ENCODE measurements around the gene HEXIM2.
A peak's percentile ranks its signal among the peaks of the same experiment; 100 is the strongest.
"Not testable (repeated sequence)": the region's sequence is repeated elsewhere in the genome, so short reads cannot be mapped to it uniquely, and the experiment has no call there.

The HEXIM2 gene

DNA sequence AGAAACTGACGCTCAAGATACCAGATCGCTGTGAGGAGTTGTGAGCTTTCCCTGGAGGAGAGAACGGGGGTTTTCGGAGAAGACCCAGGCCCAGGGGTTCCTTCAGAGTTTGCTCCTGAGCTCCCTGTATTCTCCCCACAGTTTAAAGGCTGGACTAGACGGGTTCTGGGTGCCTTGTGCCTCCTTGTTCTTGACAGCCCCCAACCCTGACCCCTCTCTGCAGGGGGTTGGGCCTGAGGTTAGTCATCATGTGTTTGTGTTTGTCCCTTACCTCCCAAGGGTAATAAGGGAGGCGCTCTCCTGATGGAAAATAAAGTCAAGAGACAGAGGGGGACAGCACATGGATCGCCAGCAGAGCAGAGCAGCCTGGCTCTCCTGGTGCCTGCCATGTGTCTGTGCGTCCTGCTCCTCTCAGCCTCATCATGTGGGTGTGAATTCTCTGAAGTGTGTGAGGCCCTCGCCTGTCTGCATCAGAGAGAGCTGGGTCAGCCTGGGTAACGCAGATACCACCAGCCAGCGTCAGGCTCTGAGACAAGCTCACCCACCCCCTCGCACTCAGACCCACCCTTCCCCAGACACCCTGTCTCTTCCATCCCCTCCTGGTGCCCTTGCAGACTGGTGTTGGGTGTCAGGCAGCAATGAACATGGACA, 8.7 kb downstream of the HEXIM2 start:
- DNase-seq (ENCODE audit: low read depth): no peak

GRCh38 chr17:45170931-45171337, 9.3 kb downstream of the HEXIM2 start:
- DNase-seq (ENCODE audit: low read depth): no peak

- no peak for DNase-seq (ENCODE audit: low read depth)
Measured at GRCh38 chr17:45171338-45172231, 9.9 kb downstream of the HEXIM2 start.

DNA sequence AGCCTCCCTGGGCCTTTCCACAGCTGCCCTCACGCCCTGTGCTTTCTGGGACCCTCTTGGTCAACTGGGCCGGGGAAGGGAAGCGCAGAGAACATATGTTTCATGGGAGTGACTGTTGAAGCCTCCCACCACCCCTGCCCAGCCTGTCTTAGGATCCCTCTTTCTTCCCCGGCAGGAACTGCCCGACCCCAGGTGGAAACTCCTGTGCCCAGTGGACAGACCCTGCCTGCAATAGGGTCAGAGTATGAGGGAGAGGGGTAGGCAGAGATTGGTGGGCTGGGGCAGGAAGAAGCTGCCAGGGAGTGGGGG, 10.5 kb downstream of the HEXIM2 start:
- DNase-seq (ENCODE audit: low read depth): no peak

DNA sequence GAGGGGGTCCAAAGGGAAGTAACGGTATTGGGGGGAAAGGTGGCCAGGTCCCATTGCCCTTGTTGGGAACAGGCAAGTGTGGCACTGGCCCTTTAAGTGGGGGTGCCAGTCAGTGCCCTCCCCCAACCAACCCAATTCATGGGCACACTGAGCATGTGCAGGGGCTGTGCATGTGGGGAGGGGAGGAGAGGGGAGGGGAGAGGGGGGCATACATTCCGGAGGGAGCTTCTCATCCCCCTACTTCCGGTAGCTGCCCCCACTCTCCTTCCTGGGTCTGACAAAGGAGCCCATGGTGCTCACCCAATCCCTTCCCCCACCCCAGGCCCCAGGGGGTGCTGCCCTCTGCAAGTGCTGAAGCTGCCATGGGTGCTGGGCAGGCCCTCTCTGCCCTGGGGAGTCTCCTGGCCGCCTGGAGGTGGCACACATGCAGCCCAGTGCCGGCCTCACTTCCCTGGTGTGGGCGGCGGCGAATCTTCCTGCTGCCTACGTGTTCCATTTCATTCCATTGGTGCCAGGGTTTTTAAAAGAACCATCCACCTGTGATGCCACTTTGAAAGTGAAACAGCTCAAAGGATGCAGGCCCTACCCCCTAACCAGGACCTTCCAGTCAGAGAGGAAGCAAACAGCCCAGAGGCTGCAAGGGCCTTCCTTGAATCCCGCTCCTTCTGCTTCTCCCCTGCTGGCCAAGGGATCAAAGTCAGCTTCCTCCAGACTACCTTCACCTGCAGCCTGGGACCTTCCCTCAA, 11.0 kb downstream of the HEXIM2 start:
- peak; percentile 52 for DNase-seq (ENCODE audit: low read depth)

DNA sequence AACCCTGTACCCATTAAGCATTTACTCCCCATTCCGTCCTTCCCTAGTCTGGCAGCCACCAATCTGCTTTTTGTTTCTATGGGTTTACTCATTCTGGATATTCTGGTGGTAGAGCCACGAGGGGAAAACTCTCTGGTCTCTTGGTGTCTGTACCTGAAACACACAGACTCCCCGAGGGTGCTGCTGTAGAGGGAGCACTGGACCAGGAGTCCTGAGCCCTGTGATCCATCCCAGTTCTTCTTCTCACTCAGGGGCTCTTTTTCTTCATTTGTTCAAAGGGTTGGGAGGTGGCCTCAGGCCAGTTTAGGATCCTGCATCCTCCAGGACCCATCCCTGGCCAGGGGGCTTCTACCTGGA, 14.1 kb downstream of the HEXIM2 start:
- DNase-seq (ENCODE audit: low read depth): no peak

DNA sequence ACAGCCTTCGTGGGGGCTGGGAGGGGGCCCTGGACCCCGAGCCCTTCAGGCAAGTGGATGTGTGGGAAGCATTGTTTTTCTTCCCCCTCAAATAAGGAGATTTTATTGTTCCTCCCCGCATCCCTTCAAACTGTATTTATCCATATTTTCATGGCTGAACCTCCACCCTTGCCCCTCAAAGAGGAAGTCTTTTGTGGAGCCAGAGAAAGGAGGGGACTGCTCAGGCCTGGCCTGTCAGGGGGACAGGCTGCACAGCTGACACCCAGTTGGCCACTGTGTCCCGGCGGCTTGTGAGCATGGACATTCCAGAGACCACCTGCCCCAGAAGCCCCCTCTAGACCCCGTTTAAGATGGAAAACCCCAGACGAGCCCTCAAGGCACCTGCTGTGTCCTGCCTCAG, 15.9 kb downstream of the HEXIM2 start:
- DNase-seq (ENCODE audit: low read depth): no peak

DNA sequence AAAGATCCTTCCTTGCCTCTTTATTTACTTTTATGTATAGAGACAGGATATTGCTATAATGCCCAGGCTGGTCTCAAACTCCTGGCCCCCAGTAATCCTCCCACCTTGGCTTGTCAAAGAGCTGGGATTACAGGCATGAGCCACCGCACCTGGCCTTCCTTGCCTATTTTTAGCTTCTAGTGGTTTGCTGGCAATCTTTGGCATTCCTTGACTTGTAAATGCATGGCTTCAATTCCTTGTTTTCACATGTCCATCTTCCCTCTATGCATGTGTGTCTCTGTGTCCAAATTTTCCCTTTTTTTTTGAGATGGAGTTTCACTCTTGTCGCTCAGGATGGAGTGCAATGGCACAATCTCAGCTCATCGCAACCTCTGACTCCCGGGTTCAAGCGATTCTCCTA, 22.5 kb downstream of the HEXIM2 start:
- DNase-seq (ENCODE audit: low read depth): no peak

GRCh38 chr17:45186801-45187354, 25.2 kb downstream of the HEXIM2 start:
- DNase-seq (ENCODE audit: low read depth): no peak

GRCh38 chr17:45189009-45189408, 27.3 kb downstream of the HEXIM2 start:
- no peak for DNase-seq (ENCODE audit: low read depth)

GRCh38 chr17:45190503-45191255, 29.0 kb downstream of the HEXIM2 start:
- no peak for DNase-seq (ENCODE audit: low read depth)

GRCh38 chr17:45195424-45195823, 33.7 kb downstream of the HEXIM2 start:
- DNase-seq (ENCODE audit: low read depth): no peak

DNA sequence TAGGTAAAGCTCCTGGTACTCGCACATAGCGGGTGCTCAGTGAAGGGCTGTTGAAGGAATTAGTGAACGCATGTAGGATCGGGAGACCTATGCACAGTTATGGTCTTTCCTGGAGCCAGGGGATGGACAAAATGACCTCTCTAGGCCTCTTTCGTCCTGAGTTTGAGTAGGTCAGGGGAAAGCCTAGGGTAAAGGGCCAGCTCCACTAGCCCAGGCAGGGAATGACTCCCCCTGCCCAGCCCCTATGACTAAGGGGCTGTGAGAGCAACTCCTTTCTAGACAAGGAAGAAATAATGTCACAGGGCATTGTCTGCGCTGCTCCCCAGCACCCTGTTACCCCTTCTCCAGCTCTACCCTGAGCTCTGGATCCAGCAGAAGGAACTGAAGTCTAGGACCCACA, 35.4 kb downstream of the HEXIM2 start:
- DNase-seq (ENCODE audit: low read depth): no peak

DNA sequence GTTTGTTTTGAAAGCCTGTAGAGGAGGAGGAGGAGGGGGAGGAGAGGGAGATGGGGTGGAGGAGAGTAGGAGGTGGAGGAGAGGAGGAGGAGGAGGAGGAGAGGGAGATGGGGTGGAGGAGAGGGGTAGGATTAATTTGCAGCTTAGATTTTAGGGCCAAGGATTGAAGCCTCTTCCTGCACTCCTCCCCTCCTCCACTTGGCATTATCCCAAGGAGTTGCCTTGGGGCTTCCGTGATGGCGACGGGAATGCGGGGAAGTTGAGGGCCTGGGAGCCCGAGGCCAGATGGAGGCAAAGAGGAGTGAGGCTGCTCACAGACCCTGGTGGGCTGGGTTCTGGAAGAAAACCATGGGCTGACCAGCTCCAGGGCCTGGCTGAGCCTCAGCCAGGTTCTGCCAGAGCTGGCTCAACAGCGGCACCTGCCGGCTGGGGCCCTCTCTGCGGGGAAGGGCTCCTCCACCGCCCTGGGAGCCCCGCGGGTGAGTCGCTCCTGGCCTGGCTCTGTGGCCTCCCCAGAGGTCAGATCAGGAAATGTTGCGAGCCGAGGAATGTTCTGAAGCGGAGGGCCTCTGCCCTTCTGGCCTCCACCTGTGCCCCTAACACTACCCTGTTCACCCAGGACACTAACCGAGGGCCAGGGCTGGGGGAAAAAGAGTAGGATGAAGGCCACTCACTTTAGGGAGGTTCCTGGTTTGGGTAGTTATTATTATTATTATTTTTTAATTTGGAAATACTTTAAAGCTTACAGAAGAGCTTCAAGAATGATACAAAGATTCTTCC, 36.1 kb downstream of the HEXIM2 start:
- peak; percentile 87 for DNase-seq (ENCODE audit: low read depth)

DNA sequence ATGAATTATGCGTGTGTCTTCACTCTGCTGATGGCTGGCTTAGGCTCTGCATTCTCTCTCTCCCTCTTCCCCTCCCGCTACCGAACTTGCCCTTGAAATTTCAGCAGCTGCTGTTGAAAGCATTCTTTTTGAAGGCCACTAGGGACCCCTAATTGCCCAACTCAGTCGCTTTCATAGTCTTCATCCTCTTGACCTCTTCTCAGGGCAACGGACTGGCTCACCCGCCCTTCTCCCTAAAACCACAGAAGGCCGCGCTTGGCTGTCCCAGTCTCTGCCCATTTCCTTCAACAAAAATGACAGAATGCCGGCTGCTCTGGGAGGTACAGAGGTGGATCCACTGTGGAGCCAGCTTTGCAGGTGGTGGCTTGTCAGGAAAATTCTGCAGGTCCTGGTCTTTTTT, 39.0 kb downstream of the HEXIM2 start:
- DNase-seq (ENCODE audit: low read depth): no peak

GRCh38 chr17:45201457-45201856, 39.8 kb downstream of the HEXIM2 start:
- no peak for DNase-seq (ENCODE audit: low read depth)

- not testable (repeated sequence) for DNase-seq (ENCODE audit: low read depth)
Measured at GRCh38 chr17:45201880-45202279, 40.2 kb downstream of the HEXIM2 start.

DNA sequence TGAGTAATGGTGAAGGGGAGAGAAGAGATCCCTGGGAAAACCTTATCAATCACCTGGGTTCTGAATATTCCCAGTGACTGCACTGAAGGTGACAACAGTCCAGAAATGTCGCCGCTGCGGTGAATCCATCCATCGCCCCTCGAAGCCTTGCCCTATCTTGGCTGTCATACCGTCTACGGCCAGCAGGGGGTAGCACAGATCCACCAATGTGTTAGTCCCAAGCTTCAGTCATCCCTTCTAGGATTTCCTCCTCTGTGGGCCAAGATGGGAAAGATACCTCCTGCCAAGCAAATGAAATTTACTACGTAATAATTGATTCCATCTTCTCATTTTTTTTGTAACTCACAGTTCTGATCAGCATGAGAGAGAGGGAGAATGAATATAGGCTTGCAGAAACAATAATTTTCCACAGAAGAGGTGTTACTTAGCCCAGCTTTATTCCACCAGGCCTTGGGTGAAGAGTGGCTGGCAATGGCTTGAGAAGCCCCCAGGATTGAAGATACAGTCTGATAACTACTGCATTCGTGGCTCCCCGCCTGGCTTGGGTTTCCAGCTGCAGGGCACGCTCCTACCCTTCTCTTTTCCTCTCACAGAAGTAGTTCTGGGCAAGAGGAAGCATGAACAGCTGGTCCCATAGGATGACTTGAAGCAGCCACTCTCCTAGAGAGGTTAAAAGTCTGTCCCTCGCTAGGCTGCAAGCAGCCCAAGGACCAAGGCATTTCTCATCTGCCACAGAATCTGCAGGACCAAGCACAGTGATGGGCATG, 57.4 kb downstream of the HEXIM2 start:
- DNase-seq (ENCODE audit: low read depth): peak; percentile 80
